HT1080 (cell line): ENCODE results near the gene TRIP13. TPM values are rescaled to one million over a fixed set of nuclear protein-coding genes. Genes with fewer than 3 reads are reported as not detected.
A peak's percentile ranks its signal among the peaks of the same experiment; 100 is the strongest.

ENCODE experiments used
- DNase-seq: peaks from one replicate; pipeline ENCODE4 v3.0.0-alpha.2; 2015; ENCODE audit warnings: low read depth
- total RNA-seq: library from RNA; depleted of rRNA; stranded (reverse); fragments of >200 nt; shearing (Covaris generic); gene quantifications from 2 replicates; pipeline ENCODE4 v1.2.3, GENCODE V29; 2014

The TRIP13 gene
- total RNA-seq, 1 experiment from 2014 or later: 220 TPM

DNA sequence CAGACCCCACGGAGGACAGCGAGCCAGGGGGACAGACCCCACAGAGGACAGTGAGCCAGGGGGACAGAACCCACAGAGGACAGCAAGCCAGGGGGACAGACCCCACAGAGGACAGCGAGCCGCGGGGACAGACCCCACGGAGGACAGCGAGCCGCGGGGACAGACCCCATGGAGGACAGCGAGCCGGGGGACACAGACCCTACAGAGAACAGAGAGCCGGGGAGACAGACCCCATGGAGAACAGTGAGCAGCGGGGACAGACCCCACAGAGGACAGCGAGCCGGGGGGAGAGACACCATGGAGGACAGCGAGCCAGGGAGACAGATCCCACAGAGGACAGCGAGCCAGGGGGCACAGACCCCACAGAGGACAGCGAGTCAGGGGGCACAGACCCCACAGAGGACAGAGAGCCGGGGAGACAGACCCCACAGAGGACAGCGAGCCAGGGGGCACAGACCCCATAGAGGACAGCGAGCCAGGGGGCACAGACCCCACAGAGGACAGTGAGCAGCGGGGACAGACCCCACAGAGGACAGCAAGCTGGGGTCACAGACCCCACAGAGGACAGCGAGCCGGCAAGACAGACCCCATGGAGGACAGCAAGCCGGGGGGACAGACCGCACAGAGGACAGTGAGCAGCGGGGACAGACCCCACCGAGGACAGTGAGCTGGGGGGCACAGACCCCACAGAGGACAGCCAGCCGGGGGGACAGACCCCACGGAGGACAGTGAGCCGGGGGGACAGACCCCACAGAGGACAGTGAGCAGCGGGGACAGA is 37.5 kb upstream of the TRIP13 start:
- DNase-seq: no peak

DNA sequence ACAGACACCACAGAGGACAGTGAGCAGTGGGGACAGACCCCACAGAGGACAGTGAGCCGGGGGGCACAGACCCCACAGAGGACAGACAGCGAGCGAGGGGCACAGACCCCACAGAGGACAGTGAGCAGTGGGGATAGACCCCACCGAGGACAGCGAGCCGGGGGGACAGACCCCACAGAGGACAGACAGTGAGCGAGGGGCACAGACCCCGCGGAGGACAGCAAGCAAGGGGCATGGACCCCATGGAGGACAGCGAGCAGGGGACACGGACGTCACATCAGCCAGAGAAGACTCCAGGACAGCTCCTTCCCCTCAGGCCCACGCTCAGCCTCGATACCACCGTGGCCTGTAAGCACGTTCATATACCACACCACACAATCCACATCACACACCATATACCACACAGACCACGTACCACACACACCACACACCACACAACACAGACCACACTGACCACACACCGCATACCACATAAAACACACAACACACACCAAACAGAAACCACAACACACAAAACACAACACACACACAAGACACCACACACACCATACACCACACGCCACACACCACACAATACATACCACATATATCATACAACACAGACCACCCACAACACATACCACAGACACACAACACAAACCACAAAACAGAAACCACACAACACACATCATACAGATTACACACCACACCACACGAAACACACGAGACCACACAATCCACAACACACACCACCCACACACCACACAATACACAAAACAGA is 36.7 kb upstream of the TRIP13 start:
- peak; percentile 46 for DNase-seq

DNA sequence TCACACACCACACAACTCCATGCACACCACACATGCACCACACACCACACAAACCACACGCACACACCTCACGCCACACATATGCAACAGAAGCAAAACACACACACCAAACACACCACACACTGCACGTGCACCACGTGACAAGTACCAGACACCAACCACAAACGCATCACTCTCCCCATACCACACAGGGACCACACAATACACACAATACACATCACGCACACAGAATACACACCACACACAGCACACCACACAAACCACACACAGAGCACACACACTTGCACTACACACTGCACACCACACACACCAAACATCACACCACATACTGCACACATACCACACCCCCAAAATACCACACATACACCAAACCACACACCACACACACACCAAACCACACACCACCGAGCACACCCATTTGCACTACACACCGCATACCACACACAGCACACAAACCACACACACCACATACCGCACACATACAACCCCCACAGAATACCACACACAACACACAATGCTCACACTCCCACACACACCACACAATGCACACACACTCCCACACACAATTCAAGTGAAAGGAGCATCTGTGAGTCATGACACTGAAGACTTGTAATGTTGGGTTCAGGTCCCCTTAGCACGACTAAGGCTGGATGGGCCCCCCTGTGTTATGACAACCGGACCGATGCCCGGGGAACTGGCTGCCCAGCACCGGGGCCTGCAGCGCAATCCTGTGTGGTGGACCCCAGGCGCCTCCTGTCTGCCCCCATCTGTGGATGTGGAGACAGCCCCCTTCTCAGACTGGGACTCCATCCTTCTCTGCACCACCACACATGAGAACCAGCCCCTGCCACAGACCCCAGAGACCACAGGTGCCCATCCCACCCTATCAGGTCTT is 35.9 kb upstream of the TRIP13 start:
- DNase-seq: no peak

DNA sequence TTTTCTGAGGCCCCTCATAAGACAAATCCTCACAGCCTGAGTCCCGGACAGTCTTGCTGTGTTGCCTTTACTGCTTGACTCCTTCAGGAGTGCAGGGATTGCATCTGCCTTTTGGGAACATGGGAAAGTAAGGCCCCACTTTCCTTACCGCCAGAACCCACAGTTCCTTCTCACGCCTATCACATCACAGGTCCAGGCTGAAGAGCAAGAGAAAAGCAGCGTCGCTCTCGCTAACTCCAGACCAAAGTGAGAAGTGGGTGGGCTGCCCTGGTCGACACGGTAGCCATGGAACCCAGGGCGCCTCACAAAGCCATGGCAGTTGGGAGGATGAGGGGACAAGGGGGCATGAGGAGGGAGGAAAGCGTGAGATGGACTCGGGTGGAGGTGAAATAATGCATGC is 34.0 kb upstream of the TRIP13 start:
- no peak for DNase-seq

DNA sequence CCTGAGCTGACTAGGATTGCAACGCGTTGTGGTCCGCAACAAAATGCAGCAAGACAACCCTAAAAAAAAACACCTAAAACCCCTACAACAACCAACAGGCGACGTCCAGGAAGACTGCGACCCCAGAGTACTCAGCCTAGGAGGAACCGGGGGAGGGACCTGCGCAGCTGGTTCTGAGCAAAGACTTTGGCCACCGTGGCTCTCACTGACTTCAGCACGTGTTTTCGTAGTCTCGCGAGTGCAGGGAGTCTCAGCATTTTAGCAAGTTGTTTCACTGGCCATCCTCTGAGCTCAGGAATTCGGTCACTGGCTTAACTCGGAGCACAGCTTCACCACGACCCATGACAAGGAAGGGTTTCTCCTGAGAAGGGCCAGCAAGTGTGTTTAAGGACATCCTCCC is 33.3 kb upstream of the TRIP13 start:
- no peak for DNase-seq

DNA sequence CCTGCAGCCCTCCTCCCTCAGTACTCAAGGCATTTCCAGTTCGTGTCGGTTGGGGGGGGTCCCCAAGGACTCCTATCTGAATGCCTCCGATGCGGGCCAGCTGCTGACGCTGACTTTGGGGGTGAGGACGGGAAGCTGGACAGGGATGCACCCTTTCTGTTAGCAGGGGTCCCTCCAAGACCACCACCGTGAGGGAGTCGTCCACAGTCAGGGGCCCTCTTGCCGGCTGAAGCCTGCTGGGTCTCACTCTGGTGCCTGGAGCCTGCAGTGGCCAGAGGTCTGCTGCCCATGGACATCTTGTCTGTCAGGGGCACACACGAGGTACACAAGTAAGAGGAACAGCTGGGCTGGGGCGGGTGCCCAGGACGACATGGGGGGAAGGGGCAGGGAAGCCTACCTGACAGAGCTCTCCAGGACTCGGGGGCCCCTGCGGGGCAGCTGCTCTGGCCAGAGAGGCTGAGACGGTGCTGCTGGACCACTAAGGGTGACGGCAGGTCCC is 32.8 kb upstream of the TRIP13 start:
- DNase-seq: no peak

DNA sequence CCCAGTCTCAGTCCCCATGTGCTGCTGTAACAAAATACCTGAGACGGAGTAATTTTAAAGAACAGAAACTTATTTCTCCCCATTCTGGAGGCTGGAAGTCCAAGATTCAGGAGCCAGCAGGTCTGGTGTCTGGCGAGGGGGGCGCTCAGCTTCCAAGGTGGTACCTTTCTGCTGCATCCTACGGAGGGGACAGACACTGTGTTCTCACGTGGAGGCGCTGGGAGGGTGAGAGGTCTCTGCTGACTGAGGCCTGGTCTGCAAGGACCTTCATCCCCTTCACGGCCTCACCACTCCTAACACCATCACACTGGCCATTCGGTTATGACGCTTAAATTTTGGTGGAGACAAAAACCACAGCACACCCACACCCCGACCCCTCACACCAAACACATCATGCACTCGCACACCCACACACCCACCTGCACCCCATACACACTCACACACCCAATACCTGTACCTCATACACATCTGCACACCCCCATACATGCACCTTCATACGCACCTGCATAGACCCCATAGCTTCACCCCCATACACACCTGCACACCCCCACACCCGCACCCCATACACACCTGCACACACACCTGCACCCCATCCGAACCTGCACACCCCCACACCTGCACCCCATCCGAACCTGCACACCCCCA is 32.1 kb upstream of the TRIP13 start:
- DNase-seq: no peak

DNA sequence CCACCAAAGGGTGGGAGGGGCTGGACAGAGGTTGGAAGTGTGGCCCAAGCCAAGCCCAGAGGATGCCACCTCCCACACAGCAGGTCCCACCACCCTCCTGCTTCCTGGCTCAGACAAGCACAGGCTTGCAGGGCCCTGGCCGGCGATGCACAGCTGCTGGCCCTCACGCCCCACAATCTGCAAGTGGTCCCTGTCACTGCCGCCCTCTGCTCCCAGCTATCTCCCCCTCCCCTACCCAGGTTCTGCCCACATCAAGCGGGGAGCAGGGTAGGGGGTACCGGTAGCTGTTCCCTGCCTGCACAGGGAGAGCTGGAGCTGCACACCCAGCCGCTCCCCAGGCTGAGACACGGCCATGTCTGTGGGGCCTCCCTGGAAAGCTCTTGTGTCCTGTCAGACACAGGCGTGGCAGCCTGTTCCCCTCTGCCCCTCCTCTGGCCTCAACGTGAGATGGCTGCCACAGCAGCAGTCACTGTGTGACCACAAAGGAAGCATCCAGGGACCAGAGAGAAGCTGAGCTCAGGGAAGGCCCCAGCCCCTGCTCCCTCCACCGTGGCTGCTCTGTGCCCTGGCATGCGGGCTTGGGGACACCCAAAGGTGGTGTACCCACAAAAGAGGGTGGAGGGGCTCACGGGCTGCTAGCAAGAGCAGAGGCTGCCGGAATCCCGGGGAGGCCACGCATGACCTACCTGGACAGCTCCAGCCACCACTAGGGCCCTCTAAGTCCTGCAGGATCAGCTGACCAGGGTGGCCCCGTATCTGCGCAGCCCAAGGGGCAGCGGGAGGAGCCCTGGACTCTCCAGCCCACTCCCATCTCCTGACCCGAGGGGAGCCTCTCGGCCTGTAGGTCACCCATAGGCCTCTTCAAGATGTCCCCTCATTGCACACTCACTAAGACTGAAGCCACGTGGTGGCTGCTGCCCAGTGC is 31.0 kb upstream of the TRIP13 start:
- DNase-seq: no peak

DNA sequence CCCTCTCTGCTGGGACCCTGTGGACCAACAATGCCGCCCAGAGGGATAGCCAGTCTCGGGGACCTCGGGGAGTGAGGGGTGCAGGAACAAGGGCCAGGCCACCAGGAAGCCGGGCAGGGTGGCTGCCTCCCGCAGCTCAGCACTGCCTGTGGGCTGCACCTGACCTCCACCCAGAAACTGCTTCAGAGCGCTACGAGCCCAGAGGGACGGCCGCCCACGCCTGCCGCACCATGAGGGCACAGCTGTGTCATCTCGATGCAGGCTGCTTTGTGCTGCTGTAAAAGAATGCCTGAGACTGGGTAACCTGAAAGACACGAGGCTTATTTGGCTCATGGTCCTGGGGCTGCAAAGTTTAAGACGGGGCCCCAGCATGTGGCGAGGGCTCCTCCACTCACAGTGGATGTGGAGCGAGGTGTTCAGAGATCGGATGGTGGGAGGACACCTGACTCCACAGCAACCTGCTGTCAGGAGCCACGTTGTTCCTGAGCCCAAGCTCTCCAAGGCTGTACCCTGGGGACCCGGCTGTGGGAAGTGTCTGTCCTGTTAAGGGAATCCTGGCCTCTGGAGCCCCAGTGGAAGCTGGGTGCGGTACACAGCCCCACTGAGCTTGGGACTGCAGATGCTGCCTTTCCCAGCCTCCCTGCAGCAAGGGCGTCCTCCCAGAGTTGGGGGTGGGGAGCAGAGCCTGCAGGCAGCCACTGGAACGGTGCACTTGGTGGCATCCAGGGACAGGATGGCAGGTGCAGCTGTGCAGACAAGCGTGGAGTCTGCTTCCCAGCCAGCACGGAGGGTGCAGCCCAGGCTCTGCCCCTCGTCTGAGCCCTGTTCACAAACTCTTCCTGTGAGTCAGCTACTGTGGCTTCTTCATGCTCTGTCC is 30.1 kb upstream of the TRIP13 start:
- DNase-seq: peak; percentile 51

DNA sequence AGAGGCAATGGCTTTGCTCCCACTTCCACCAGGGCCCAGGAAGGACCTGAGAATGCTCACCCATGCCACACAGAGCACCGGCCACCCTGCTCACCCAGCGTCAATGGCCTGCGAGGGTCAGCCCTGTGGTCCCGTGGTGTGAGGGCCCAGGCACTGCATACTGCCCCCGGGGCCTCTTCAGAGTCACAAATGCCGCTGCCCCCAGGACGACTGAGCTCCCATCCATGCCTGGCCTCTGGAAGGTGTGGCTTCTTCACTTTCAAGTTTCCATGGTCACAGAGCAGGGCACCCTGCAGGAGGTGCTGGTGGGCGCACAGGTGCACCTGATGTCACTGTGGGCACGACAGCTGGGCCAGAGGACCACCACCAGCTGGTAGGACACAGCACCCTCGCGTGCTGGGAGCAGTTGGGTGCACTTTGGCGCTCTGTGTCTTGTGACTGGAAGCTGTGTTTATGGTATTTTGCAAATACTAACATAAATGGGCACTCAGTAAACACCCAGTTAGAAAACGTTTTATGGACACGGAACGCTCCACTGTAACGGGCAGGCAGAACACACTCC is 29.4 kb upstream of the TRIP13 start:
- no peak for DNase-seq

DNA sequence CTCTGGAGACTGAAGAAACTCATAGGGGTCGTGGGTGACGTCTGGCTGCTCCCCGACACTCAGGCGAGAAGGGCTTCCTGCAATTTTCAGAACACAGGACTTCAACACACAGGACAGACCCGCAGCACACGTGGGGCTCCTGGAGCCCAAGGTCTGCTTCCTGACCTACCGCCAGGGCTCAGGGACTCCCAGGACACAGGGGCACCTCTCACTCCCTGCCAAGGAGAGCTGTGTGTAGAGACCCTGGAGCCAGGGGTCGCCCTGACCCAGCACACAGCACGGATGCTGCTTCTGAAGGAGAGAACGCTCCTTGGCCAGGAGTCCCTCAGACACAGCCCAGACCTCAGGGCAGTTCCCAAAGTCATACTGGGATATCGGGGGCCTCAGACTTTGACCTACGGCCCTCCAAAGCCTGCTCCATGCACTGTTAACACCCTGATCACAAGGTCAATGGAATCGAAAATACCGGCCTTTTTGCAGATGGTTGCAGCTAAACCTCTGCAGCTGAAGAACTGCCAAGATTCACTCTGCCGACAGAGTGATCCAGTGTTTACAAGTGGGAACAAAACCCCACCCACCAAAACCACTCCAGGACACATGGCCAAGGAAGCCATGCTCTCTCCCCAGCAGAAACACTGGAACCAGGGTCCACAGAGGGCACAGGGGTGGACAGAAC is 28.1 kb upstream of the TRIP13 start:
- no peak for DNase-seq

DNA sequence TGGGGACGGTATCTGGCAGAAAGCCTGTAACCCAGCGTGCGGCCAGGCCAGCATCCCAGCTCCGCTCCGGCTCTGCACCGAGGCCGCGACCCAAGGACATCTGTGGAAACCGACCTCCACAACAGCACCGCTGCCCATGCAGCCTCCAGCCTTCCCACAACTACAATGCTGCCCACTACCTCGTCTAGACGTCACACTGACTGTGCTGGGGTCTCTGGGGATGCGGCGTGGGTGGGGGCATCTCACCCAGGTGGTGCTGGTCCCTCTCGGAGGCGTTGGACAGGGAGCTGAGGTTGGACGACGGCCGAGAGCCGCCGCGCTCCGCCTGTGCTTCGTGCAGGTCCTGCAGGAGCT is 27.5 kb upstream of the TRIP13 start:
- no peak for DNase-seq

DNA sequence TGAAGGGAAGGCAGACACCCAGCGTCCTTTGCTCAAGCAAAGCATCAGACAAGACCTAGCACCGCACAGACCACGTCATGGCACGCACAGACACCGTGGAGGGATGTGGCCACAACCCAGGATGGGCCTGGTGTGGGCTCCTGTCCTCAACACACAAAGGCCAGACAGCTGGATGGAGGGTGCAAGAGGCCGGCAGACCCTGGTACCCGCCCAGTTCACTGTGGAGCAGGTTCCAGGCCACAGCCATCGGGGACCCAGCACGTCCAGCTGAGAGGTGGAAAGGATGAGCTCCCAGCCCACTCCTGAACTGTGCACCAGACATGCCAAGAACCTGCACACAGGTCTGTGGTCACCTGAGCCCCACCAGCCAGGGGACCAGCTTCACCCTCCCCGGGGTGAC is 26.9 kb upstream of the TRIP13 start:
- DNase-seq: no peak

DNA sequence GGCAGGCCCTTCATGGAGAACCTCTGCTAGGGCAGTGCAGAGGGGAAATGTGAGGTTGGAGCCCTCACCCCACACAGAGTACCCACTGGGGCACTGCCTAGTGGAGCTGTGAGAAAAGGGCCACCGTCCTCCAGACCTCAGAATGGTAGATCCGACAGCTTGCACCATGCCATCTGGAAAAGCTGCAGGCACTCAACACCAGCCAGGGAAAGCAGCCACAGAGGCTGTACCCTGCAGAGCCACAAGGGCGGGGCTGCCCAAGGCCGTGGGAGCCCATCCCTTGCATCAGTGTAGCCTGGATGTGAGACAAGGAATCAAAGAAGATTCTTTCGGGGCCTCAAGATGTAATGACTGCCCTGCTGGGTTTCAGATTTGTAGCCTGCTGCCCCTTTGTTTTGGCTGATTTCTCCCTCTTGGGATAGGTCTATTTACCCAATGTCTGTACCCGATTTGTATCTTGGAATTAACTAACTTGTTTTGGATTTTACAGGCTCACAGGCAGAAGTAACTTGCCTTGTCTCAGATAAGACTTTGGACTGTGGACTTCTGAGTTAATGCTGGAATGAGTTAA is 25.3 kb upstream of the TRIP13 start:
- DNase-seq: no peak

DNA sequence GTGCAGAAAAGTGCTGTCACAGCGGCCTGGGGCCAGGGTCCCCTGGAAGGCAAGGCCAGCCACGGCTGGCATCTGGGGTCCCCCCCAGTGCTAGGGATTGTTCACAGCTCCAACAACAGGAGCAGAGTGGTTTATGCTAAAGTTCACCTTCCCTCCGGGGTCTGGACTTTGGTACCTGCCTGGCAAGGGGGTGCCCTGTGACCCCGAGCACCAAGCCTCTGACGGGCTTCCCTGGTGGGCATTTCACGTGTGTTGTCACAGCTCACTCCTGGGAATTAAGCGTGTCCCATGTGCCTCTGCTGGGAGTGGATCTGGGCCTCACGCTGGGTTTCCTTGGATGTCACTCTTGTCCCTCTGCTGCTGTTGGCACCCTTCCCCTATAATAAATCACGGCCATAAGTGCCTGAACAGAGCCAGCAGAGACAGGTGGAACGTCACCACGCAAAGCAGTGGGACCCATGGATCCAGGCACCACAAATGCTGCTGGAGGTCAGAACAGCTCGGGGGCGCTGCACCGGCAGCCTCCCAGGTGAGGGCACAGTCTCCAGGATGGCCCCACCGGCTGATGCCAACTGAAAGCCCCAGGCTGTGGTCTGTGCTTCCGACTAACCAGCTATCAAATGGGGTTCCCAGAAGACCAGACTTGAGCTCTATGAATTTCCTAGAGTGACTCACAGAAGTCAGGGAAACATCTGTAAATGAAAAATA is 24.1 kb upstream of the TRIP13 start:
- no peak for DNase-seq

DNA sequence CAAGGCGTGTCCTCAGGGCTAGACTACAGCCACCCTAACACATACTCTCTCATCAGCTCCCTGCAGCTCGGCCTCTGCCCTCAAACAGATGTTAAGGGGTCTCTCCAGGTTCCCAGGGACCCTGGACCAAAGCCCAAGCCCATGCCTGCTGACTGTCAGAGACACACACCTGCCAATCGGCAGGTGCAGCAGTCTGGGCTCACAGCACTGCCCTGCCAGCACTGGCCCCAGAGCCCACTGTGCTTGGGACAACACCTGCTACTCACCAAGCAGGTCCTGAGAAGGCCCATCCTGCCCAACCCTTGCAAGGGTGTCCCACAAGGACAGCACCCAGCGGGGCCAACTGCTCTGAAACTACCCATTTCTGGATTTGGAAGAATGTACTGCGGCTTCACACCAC is 21.7 kb upstream of the TRIP13 start:
- no peak for DNase-seq

DNA sequence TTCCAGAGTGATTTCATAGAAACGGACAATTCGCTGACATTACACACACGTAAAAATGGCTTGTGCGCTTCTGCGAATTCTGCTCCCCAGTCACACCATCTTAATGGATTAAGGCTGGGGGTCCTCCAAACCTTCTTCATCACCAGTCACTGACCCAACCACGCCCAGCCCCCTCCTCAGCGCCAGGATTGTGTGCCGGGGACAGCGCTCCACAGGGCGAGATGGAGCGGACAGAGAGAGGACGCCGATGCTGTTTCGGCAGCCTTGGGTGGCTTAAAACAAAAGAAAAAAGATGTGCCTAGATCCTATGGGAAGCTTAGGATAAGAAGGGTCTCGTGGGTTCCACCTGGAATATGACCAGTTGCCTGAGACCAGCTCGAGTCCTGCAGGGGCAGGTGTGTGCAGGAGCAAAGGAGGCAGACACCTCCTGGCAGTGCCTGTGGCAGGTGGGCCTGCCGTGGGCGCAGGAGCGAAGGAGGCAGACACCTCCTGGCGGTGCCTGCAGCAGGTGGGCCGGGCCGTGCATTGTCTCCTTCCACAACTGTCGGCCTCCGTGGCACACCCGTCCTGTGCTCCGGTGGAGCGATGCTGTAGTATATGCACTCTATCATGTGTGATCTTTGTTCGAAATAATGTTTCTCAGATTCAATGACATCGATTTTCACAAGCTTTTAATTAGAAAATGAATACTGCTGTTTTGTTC is 20.9 kb upstream of the TRIP13 start:
- DNase-seq: no peak
